Measurements from ENCODE around the gene NTHL1. TPM values are rescaled to one million over a fixed set of nuclear protein-coding genes. Genes with fewer than 3 reads are reported as not detected.

NTHL1 gene
- total and polyA plus RNA-seq, 2 of the 8 experiments (the other 6 are each of a cell fraction or from before 2014, with no cell fraction given): 70.9 to 150 TPM

DNA sequence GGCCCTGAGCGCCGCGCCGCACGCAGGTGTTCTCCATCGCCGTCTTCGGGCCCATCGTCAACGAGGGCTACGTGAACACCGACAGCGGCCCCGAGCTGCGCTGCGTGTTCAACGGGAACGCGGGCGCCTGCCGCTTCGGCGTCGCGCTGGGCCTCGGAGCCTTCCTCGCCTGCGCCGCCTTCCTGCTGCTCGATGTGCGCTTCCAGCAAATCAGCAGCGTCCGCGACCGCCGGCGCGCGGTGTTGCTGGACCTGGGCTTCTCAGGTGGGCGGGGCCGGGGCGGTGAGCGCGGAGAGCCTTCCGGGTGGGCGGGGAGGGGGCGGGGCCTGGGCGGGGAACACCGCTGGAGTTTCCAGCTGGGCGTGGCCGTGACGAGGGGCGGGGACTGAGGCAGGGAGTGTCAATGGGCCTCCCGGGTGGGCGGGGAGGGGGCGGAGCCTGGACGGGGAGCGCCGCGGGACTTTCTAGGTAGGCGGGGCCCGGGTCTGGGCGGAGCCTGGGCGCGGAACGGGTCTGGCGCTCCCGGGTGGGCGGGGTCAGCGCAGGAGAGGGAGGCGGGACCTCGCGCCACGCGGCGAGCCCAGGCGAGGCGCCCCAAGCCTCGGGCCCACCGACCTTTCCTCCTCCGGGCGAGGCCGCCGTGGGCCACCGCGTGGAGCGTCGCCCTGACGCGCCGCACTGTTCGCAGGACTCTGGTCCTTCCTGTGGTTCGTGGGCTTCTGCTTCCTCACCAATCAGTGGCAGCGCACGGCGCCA, 55.5 kb downstream of the NTHL1 start:
- DNase-seq (ENCODE audit: low read depth in 1 of 2, low spot score in 2 of 2) (peak; percentile 85 to 98), FAIRE-seq (no peak)
- Histone ChIP-seq H2BK5ac (ENCODE audit: low read depth, low read length) (peak overlapping the region; percentile 96), H2BK15ac (ENCODE audit: low read length) (peak overlapping the region; percentile 99), H4K5ac (ENCODE audit: insufficient read length, low read depth, low read length) (peak overlapping the region; percentile 93), H3K23ac (ENCODE audit: insufficient read length) (no peak overlapping the region), H2AFZ (ENCODE audit: low read length) (peak overlapping the region; percentile 98; the same call in 1 of the 2 replicates), H3K14ac (ENCODE audit: insufficient read length) (no peak overlapping the region), H3K23me2 (ENCODE audit: low read depth, low read length) (peaks cover 22% of the 10 kb centered on the region; the same call in 1 of the 2 replicates), H3K36me3 (ENCODE audit: control insufficient read depth in 2 of 4, insufficient read depth in 4 of 4, low read length in 3 of 4) (no peaks in the 10 kb centered on the region), H3K4me1 (replicated peaks in 1 of 4; ENCODE audit: control insufficient read depth in 3 of 4, insufficient read depth in 4 of 4, low read length in 3 of 4) (peaks cover 0 to 24% (median 18%) of the 10 kb centered on the region in 4 experiments; a peak in 6 of 7 replicates), H3K18ac (ENCODE audit: extremely low read depth, low read length) (peak overlapping the region; percentile 99), H2BK12ac (ENCODE audit: low read depth, low read length) (peak overlapping the region; percentile 94), H4K20me1 (replicated peaks in 1 of 2; ENCODE audit: control insufficient read depth in 1 of 2, insufficient read depth in 2 of 2, low read length in 2 of 2) (peaks cover 7 to 10% of the 10 kb centered on the region in 2 experiments), H4K91ac (replicated peaks; ENCODE audit: insufficient read length, low read length) (peak overlapping the region; percentile 98), H4K8ac (ENCODE audit: extremely low read depth, insufficient read depth, low read length) (peak overlapping the region; percentile 98), H3K4ac (replicated peaks; ENCODE audit: insufficient read length, low read depth, low read length) (peak overlapping the region; percentile 99), H3K9me3 (ENCODE audit: insufficient read depth in 2 of 2, low read depth in 1 of 2, low read length in 1 of 2) (no peaks in the 10 kb centered on the region), H3K56ac (replicated peaks; ENCODE audit: insufficient read length, low read depth, low read length) (no peak overlapping the region), H3K9ac (replicated peaks in 1 of 4; ENCODE audit: extremely low read depth in 1 of 4, low read depth in 3 of 4, low read length in 3 of 4) (peak overlapping the region; percentile 63 to 92 (median 74)), H3K27ac (ENCODE audit: low read depth, low read length) (peak overlapping the region; percentile 81; the same call in 1 of the 2 replicates), H3K4me3 (ENCODE audit: extremely low read depth in 1 of 4, insufficient read depth in 2 of 4, low read depth in 3 of 4, low read length in 4 of 4) (peak overlapping the region; percentile 46 to 82 (median 48)), H3K79me1 (ENCODE audit: low read depth, low read length) (no peaks in the 10 kb centered on the region), H3K4me2 (ENCODE audit: insufficient read depth in 1 of 2, low read depth in 2 of 2, low read length in 2 of 2) (peak overlapping the region; percentile 83 to 99), H2BK120ac (replicated peaks; ENCODE audit: low read depth, low read length) (peak overlapping the region; percentile 69), H3K27me3 (replicated peaks in 1 of 4; ENCODE audit: control insufficient read depth in 3 of 4, extremely low read depth in 1 of 4, insufficient read depth in 3 of 4, low read length in 3 of 4) (peaks cover 4 to 37% (median 24%) of the 10 kb centered on the region in 4 experiments), H2AK5ac (ENCODE audit: low read depth, low read length) (no peak overlapping the region; the same call in 1 of the 2 replicates), H3K79me2 (ENCODE audit: control insufficient read depth in 1 of 2, insufficient read depth in 2 of 2, low read length in 2 of 2) (no peaks in the 10 kb centered on the region), H2BK20ac (ENCODE audit: low read length) (peak overlapping the region; percentile 72; the same call in 1 of the 2 replicates)
- ChIA-PET CTCF (ENCODE audit: partially characterized antibody) (interaction anchor here (2.1 to 6.8 kb wide), 3 partner anchors 10 to 16 kb away, joined by 7 to 55 read pairs (median 8); partner anchors contain the start of gene NOXO1), POLR2A (ENCODE audit: partially characterized antibody) (interaction anchor here (0.7 to 28.2 kb wide), 20 partner anchors 9 to 200 kb away, joined by 3 to 736 read pairs (median 4); partner anchors contain the start of genes GFER, NDUFB10, NOXO1 and NPW)
- WGBS, 2 experiments (ENCODE audit: extremely low coverage in 1 of 2, insufficient coverage in 1 of 2, insufficient read length in 1 of 2, insufficient replicate concordance in 2 of 2, low coverage in 1 of 2, low lambda C conversion rate in 2 of 2, missing lambda C conversion rate in 1 of 2): 0% methylated on average over 56 of the region's 96 CpGs; no CpG with 5 or more reads in 1 of the 2 experiments
- TF ChIP-seq HDAC2 (IDR thresholded peaks at IDR 0.05; ENCODE audit: borderline replicate concordance in 1 of 2, low read depth in 2 of 2, low read length in 2 of 2) (peak in 1 of 2 experiments; percentile 67; a peak in 1 of 4 replicates), SAP30 (IDR thresholded peaks at IDR 0.05; ENCODE audit: insufficient read depth, insufficient replicate concordance, low read length) (no peak), CREB1 (IDR thresholded peaks at IDR 0.05) (peak; percentile 37), POLR2AphosphoS5 (IDR thresholded peaks at IDR 0.05; ENCODE audit: low read depth, low read length) (peak; percentile 78), SP1 (IDR thresholded peaks at IDR 0.05; ENCODE audit: low read depth, low read length) (peak; percentile 56), GABPA (IDR thresholded peaks at IDR 0.05; ENCODE audit: borderline replicate concordance, insufficient read depth, low read length) (0 out of 2 replicates have a peak, but pooled peaks have one; percentile 24), TBP (IDR thresholded peaks at IDR 0.05; ENCODE audit: low read depth, low read length) (0 out of 2 replicates have a peak, but pooled peaks have one; percentile 29), KDM4A (IDR thresholded peaks at IDR 0.05; ENCODE audit: low read depth, low read length, severe bottlenecking) (peak; percentile 96), CBX8 (IDR thresholded peaks at IDR 0.05; ENCODE audit: borderline replicate concordance, low read depth, low read length) (no peak)
- TF ChIP-seq, protein P1, sequence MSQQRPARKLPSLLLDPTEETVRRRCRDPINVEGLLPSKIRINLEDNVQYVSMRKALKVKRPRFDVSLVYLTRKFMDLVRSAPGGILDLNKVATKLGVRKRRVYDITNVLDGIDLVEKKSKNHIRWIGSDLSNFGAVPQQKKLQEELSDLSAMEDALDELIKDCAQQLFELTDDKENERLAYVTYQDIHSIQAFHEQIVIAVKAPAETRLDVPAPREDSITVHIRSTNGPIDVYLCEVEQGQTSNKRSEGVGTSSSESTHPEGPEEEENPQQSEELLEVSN (IDR thresholded peaks at IDR 0.05): peak; percentile 94

Data from H1 (cell line).